Activated CD8-positive, alpha-beta memory T cell treated with anti-CD3 and anti-CD28 coated beads, Interleukin-2, amount 50 U/mL, for 48 hours (primary cell): ENCODE results near the gene MOCS1.

Source experiments
- DNase-seq: peaks from one replicate; pipeline ENCODE4 v3.0.0-alpha.2; 2020

Gene MOCS1

GRCh38 chr6:39901116-39901655, 33.1 kb downstream of the MOCS1 start:
- DNase-seq, result no peak

- no peak for DNase-seq
These were observed 34.5 kb downstream of the MOCS1 start for GRCh38 chr6:39899554-39900295.

GRCh38 chr6:39898625-39899024, 35.6 kb downstream of the MOCS1 start:
- no peak for DNase-seq

- DNase-seq, result no peak
These were observed 36.6 kb downstream of the MOCS1 start for GRCh38 chr6:39897698-39898097.

- no peak for DNase-seq
These were observed 37.6 kb downstream of the MOCS1 start for GRCh38 chr6:39896701-39897100.

GRCh38 chr6:39893286-39893685, 41.0 kb downstream of the MOCS1 start:
- DNase-seq, result no peak

GRCh38 chr6:39892490-39893129, 41.7 kb downstream of the MOCS1 start:
- DNase-seq, result no peak

GRCh38 chr6:39891976-39892375, 42.3 kb downstream of the MOCS1 start:
- DNase-seq, result no peak

- no peak for DNase-seq
These were observed 42.9 kb downstream of the MOCS1 start for GRCh38 chr6:39891353-39891752.

GRCh38 chr6:39889229-39889628, 45.0 kb downstream of the MOCS1 start:
- DNase-seq, result no peak

- DNase-seq, result no peak
These were observed 46.4 kb downstream of the MOCS1 start for GRCh38 chr6:39887692-39888450.

GRCh38 chr6:39886871-39887270, 47.4 kb downstream of the MOCS1 start:
- no peak for DNase-seq

GRCh38 chr6:39885691-39886090, 48.6 kb downstream of the MOCS1 start:
- DNase-seq, result no peak

- no peak for DNase-seq
These were observed 49.6 kb downstream of the MOCS1 start for GRCh38 chr6:39884696-39885095.

GRCh38 chr6:39882531-39882899, 51.7 kb downstream of the MOCS1 start:
- no peak for DNase-seq

GRCh38 chr6:39881851-39882530, 52.3 kb downstream of the MOCS1 start:
- DNase-seq, result no peak

- DNase-seq, result no peak
These were observed 53.7 kb downstream of the MOCS1 start for GRCh38 chr6:39880594-39880993.

- no peak for DNase-seq
These were observed 54.7 kb downstream of the MOCS1 start for GRCh38 chr6:39879535-39879934.

- DNase-seq, result no peak
These were observed 57.4 kb downstream of the MOCS1 start for GRCh38 chr6:39876826-39877225.

GRCh38 chr6:39876111-39876510, 58.2 kb downstream of the MOCS1 start:
- DNase-seq, result no peak

- DNase-seq, result no peak
These were observed 60.8 kb downstream of the MOCS1 start for GRCh38 chr6:39873439-39873838.

- DNase-seq, result no peak
These were observed 63.3 kb downstream of the MOCS1 start for GRCh38 chr6:39870950-39871349.

GRCh38 chr6:39867592-39867991, 66.7 kb downstream of the MOCS1 start:
- DNase-seq, result no peak
